Measurements from ENCODE around the gene FAM47E. TPM values are rescaled to one million over a fixed set of nuclear protein-coding genes. Genes with fewer than 3 reads are reported as not detected.

FAM47E gene, protein sequence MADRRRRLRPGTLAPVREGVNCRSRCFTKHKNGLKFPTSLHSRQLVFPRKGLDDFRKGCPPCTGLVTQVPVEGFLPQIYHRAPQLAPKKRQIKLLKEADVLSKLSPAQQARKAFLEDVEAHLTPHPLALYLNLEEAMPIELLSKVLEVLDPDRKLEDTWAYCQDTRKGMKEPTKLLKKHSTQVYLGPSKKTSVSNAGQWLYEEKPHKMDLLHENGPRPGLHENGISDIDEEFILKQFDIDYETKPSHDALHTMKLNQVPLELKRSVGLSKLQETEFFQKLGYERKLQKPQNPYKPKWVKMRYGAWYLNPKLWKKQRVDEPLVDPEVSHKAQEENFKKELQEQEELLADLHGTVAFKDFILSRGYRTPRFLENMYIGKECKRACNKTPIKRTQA
- total RNA-seq = under 1 TPM in 1 of 2 experiments, not detected in 1; 0.17 TPM

DNA sequence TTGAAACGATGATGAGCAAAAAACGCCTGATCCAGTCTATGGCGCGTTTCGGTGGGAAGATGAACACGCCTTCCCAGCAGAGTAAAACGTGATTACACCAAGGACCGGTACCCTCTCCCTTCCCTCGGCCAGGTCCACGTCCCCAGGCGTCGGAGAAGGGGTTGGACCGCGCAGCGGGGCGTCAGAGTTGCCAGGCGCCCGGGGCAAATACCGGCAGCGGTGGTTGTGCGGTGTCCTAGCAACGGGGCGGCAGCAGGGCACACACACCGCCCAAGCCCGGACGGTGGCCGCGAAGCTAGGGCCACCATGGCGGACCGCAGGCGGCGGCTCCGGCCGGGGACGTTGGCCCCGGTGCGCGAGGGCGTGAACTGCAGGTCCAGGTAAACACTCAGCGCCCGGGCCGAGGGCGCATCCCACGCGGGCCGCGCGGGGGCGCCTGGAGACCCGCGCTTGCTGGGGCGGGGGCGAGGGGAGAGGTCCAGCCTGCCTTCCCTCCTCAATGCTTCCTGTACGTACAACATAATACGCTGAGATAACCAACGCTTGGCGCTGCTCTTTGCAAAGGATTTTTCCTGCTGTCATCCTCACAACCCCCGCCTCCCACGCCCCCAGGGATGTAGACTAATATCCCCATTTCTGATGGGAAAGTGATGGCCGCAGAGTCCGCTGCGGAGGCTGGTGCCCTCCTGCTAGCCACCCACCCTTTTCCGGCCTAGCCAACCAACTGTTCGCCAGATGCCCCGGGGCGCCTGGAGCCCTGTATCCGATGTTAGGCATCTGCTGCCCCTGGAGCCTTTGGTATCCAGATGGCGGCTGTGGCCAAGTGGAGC is at the start of gene FAM47E:
Gene FAM47E, plus strand, starts transcription at position 281 of the 830 bp plus-strand sequence. Its CDS starts 26 bp downstream, at position 307.
- peak within 1 kb of the TSS; percentile 52 for H3K4me3 Mint-ChIP-seq
- H3K27ac Mint-ChIP-seq = no peak within 1 kb of the TSS
- H3K36me3 Mint-ChIP-seq (ENCODE audit: low read depth) = no peaks in the 10 kb centered on the region
- peaks cover 8% of the 10 kb centered on the region for H3K4me1 Mint-ChIP-seq
- peak; percentile 26 for DNase-seq
- peaks cover 66% of the 10 kb centered on the region for H3K27me3 Mint-ChIP-seq
- H3K9me3 Mint-ChIP-seq = no peaks in the 10 kb centered on the region
- ChIA-PET CTCF (interaction anchor here (1.3 kb wide), 1 partner anchor 10 kb away, joined by 3 read pairs; no protein-coding TSS in a partner anchor), POLR2A (no interaction called here)

DNA sequence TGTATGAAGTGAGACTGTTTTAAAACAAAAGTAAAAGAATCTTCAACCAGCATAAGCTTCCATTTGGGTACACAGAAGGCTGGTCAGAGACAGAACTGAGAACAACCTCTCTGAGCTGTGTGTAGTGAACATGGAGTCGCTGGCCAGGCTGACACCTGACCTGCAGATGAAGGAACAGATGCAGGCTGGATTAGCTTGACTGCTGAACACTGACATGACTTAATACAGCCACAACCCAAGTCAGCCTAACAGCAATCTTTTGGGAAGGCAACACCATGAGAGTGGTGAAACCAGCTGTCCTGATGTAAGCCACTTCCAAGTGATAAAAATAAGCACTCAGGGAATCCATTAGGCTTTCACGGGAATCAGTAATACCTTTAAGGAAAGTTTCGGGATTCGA is 48.0 kb upstream of the FAM47E start:
- ChIA-PET CTCF (interaction anchor here (1.1 to 1.5 kb wide), 3 partner anchors 14 to 24 kb away, joined by 3 to 7 read pairs (median 3); no protein-coding TSS in a partner anchor), POLR2A (no interaction called here)
- H3K9me3 Mint-ChIP-seq = no peaks in the 10 kb centered on the region
- peaks cover 25% of the 10 kb centered on the region for H3K4me1 Mint-ChIP-seq
- H3K27me3 Mint-ChIP-seq = no peaks in the 10 kb centered on the region
- H3K4me3 Mint-ChIP-seq = no peak overlapping the region
- no peak overlapping the region for H3K27ac Mint-ChIP-seq
- no peak for DNase-seq
- H3K36me3 Mint-ChIP-seq (ENCODE audit: low read depth) = peaks cover 2% of the 10 kb centered on the region

DNA sequence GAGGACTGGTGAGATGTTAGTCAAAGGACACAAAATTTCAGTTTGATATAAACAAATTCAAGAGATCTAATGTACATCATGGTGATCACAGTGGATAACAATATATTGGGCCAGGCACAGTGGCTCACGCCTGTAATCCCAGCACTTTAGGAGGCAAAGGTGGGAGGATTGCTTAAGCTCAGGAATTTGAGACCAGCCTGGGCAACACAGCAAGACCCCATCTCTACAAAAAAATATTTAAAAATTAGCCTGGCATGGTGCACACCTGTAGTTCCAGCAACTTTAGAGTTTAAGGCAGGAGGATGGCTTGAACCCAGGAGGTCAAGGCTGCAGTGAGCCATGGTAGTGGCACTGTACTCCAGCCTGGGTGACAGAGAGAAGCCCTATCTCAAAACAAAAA is 46.6 kb upstream of the FAM47E start:
- H3K9me3 Mint-ChIP-seq = no peaks in the 10 kb centered on the region
- ChIA-PET POLR2A (no interaction called here), CTCF (no interaction called here)
- H3K36me3 Mint-ChIP-seq (ENCODE audit: low read depth) = peaks cover 1% of the 10 kb centered on the region
- no peaks in the 10 kb centered on the region for H3K27me3 Mint-ChIP-seq
- DNase-seq = no peak
- H3K4me1 Mint-ChIP-seq = peaks cover 13% of the 10 kb centered on the region
- no peak overlapping the region for H3K4me3 Mint-ChIP-seq
- H3K27ac Mint-ChIP-seq = no peak overlapping the region

DNA sequence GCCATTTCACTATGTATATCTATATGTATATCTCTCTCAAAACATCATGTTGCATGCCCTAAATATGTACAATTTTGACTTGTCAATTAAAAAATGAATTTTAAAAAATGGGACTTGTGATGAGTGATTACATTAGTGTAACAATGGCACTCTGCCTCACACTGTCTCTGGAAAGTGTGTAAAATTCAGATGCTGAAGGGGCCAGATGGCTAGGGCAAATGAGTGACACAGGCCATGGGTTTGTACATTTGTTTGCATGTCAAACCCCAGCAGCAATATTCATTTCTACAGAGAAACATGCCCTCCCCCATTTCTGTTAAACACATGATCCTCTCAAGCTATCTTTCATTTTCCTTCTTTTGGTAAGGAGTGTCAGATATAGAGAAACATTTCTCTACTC is 46.0 kb upstream of the FAM47E start:
- Mint-ChIP-seq H3K27ac (no peak overlapping the region), H3K36me3 (ENCODE audit: low read depth) (peaks cover 1% of the 10 kb centered on the region), H3K4me3 (no peak overlapping the region), H3K27me3 (no peaks in the 10 kb centered on the region), H3K4me1 (peaks cover 10% of the 10 kb centered on the region), H3K9me3 (no peaks in the 10 kb centered on the region)
- no peak for DNase-seq
- POLR2A ChIA-PET = no interaction called here
- CTCF ChIA-PET = interaction anchor here (0.6 kb wide), 1 partner anchor 336 kb away, joined by 3 read pairs; no protein-coding TSS in a partner anchor

DNA sequence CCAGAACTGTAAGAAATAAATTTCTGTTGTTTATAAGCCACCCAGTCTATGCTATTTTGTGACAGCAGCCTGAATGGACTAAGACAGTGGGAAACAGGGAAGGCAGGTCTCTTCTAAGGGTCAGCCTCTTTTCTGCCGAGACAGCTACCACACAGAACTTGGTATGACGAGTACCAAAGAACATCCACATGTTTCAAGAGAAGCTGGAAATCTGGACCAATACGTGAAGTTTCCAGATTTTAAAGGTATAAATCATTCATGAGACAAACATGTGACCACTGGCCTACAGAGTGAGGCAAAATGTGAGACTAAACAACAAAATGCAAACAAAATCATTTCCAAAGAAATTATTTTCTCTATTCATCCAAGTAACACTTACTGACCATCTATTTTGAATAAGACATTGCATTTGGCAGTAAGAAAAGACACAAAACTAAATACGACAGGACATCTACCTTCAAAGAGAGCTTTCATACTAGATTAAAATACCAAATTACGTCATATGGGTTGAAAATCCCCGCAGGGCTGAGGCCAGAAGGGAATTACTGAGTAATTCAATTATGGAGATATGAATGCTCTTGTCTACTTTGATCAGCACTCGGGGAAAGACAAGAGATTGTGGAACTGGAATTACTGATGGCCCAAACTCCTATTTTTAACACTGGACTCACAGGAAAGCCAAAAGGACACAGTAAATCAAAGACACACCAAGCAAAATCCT is 45.1 kb upstream of the FAM47E start:
- no peaks in the 10 kb centered on the region for H3K9me3 Mint-ChIP-seq
- no peaks in the 10 kb centered on the region for H3K27me3 Mint-ChIP-seq
- POLR2A ChIA-PET = no interaction called here
- CTCF ChIA-PET = no interaction called here
- DNase-seq = no peak
- peaks cover 8% of the 10 kb centered on the region for H3K4me1 Mint-ChIP-seq
- H3K27ac Mint-ChIP-seq = no peak overlapping the region
- H3K4me3 Mint-ChIP-seq = no peak overlapping the region
- peaks cover 1% of the 10 kb centered on the region for H3K36me3 Mint-ChIP-seq (ENCODE audit: low read depth)

DNA sequence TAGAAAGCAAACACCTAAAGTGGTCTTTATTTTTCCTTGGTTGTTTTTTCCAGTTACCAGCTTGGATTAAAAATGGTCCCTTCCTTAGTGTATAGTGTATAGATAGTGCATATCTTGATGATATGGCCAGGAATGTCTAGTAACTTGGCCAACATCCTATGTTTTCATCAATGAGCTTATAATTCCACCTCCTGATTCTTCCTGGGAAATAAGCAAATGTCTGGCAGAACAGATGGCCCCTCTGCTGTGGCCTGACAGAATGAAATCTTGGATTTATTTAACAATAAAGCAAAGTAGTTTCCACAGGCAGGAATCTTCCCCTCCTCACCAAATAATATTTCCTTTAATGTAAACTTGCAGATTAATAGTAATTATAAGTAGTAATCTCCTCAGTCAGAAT is 44.0 kb upstream of the FAM47E start:
- Mint-ChIP-seq H3K4me3 (no peak overlapping the region), H3K36me3 (ENCODE audit: low read depth) (peaks cover 1% of the 10 kb centered on the region), H3K4me1 (peaks cover 17% of the 10 kb centered on the region), H3K9me3 (no peaks in the 10 kb centered on the region), H3K27ac (no peak overlapping the region), H3K27me3 (no peaks in the 10 kb centered on the region)
- CTCF ChIA-PET = no interaction called here
- POLR2A ChIA-PET = no interaction called here
- no peak for DNase-seq

DNA sequence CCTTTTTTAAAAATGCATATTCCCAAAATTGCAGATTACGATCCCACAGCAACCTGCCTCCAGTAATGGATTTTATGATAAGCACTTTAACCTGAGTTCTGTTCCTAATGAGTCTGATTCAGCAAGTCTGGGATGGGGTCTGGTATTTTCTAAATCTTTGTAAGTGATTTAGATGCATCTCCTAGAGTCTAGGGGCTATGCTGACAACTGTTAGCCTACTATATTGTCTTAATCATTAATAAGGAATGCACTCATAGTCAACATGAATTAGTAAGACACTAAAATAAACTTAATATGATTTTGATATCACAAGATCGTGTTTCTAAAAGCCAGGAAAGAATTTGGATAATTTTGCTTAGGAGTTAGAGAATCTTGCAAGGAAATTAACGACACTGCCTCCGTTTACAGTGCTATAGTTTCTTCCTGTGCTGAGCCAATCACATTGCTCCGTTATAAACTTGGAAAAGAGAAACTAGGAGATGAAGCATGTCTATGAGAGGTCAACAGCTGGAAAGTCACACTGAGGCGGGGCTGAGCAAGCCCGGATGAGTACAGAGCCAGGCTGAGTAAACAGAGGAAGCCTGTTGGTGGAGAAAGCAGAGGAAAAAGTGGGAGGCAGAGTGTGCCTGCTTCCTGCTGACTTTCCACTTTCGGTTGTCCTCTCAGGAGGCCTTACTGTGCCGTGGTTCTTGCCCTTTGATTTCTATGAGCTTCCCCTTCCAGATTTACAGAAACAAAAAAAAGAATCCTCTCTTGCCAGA is 43.3 kb upstream of the FAM47E start:
- DNase-seq = no peak
- peaks cover 23% of the 10 kb centered on the region for H3K4me1 Mint-ChIP-seq
- no peaks in the 10 kb centered on the region for H3K27me3 Mint-ChIP-seq
- CTCF ChIA-PET = no interaction called here
- H3K36me3 Mint-ChIP-seq (ENCODE audit: low read depth) = peaks cover 1% of the 10 kb centered on the region
- H3K27ac Mint-ChIP-seq = no peak overlapping the region
- no peak overlapping the region for H3K4me3 Mint-ChIP-seq
- no peaks in the 10 kb centered on the region for H3K9me3 Mint-ChIP-seq
- POLR2A ChIA-PET = no interaction called here

DNA sequence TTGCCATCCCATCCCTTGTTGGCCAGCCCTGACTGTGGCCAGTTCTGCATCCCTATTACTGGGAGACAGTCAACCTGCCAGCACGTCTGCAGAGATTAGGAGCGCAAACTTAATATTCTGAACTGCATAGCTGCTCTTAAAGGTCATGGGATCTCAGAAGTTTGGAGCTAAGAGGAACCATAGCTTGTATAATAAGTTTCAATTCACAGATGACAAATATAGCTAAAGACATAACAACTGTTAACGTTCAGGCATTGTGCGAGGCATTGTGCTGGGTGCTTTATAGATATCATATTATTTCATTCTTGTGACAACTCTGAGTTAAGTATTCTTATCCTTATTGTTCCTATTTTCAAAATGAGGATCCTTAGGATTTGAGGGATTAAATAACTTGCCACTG is 41.6 kb upstream of the FAM47E start:
- Mint-ChIP-seq H3K36me3 (ENCODE audit: low read depth) (peaks cover 1% of the 10 kb centered on the region), H3K4me3 (no peak overlapping the region), H3K4me1 (peaks cover 33% of the 10 kb centered on the region), H3K27ac (no peak overlapping the region), H3K27me3 (no peaks in the 10 kb centered on the region), H3K9me3 (no peaks in the 10 kb centered on the region)
- no peak for DNase-seq
- CTCF ChIA-PET = interaction anchor here (1.9 kb wide), 1 partner anchor 11 kb away, joined by 4 read pairs; no protein-coding TSS in a partner anchor
- POLR2A ChIA-PET = no interaction called here

DNA sequence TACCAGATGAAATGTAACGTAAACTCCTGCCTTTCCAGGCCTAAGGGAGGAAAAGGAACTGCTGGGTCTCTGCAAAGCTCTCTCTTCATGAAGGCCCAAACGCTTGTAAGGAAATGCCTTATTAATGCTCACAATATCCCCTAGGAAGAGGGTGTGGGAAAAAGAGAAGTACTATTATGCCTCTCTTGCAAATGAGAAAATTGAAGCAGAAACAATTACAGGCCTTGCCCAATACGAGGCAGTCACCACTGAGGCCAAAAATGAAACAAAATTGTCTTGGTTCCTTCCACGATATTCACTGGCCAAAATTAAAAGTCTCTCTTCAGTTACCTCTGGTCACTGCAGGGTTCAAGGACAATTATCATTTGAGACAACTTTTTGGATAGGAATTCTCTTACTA is 41.1 kb upstream of the FAM47E start:
- Mint-ChIP-seq H3K4me1 (peaks cover 36% of the 10 kb centered on the region), H3K27me3 (no peaks in the 10 kb centered on the region), H3K4me3 (no peak overlapping the region), H3K36me3 (ENCODE audit: low read depth) (peaks cover 1% of the 10 kb centered on the region), H3K27ac (no peak overlapping the region), H3K9me3 (no peaks in the 10 kb centered on the region)
- ChIA-PET CTCF (interaction anchor here (1.9 kb wide), 1 partner anchor 11 kb away, joined by 4 read pairs; no protein-coding TSS in a partner anchor), POLR2A (no interaction called here)
- DNase-seq = no peak

DNA sequence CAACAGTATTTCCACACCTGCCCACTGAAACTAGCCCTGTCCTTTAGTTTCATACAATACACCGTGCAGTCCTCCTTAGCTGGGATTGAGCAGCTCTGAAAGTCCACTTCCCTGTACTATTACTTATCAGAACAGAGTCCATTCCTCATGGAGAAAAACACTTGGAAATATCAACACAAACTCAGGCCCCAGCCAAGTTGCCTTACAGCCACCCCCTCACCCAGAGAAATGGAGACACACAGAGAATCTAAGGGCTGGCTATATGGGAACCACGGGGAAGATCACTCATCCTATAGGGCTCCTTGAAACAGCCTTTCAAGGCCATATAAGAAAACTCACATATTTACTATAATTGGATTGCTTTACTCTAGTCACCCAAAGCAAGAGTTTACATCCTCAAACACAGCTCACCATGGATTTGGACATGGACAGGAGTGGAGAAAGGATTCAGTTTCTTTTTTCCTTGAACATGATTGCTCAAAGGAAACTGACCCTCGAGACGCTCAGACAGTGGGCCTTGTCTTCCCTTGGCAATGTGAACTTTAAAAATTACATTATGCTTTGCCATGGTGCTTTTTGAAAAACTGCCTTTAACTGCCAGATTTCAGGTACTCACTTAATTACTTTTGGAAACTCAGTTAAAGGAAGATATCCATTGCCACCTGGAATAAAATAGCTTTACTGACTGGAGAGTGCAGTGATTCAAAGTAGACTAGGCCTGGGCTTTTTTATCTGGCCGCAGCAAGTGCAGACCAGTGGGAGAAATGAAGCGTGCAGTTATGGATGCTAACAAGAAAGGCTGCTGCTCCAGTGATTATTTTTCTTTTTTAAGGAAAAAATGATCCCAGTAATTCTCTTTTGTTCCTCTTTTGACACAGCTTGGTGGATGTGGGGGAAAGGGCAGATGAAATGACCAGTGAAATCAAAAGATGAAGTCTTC is 39.5 kb upstream of the FAM47E start:
- H3K27ac Mint-ChIP-seq = peak overlapping the region; percentile 93
- peak overlapping the region; percentile 81 for H3K4me3 Mint-ChIP-seq
- CTCF ChIA-PET = interaction anchor here (0.9 to 1.4 kb wide), 3 partner anchors 12 to 31 kb away, joined by 3 to 4 read pairs (median 3); no protein-coding TSS in a partner anchor
- H3K9me3 Mint-ChIP-seq = no peaks in the 10 kb centered on the region
- H3K27me3 Mint-ChIP-seq = no peaks in the 10 kb centered on the region
- POLR2A ChIA-PET = no interaction called here
- no peak for DNase-seq
- H3K4me1 Mint-ChIP-seq = peaks cover 35% of the 10 kb centered on the region
- H3K36me3 Mint-ChIP-seq (ENCODE audit: low read depth) = peaks cover 1% of the 10 kb centered on the region

DNA sequence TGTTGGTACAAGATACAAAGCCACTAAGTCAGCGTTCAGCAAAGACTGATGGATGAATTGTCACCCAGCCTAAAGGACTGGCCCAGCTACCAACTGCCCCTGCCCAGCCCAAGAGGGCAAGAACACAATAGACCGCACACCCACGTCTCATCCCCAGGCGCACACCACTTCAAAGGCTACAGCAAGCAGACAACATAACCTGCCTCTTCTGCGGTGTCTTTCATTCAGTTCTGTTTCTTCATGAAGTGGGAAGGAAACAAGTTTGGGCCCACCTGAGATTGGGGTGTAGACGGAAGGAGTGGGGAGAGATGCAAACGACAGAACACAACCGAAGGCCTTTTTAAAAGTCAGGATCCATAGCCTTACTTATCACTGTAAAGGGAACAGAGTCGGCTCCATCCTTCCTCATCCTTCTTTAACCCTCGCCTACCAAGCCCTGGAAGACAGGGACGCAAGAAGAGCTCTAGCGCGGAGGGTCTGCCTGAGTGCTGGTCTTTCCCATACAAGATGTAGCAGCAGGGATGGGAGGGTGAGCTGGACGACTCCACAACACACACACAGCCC is 38.6 kb upstream of the FAM47E start:
- H3K4me1 Mint-ChIP-seq = peaks cover 35% of the 10 kb centered on the region
- POLR2A ChIA-PET = no interaction called here
- peak overlapping the region; percentile 81 for H3K4me3 Mint-ChIP-seq
- CTCF ChIA-PET = interaction anchor here (0.6 to 1.0 kb wide), 3 partner anchors 22 to 292 kb away, joined by 3 read pairs; no protein-coding TSS in a partner anchor
- DNase-seq = peak; percentile 64
- H3K9me3 Mint-ChIP-seq = no peaks in the 10 kb centered on the region
- H3K36me3 Mint-ChIP-seq (ENCODE audit: low read depth) = peaks cover 1% of the 10 kb centered on the region
- peak overlapping the region; percentile 93 for H3K27ac Mint-ChIP-seq
- H3K27me3 Mint-ChIP-seq = no peaks in the 10 kb centered on the region

All from activated CD4-positive, alpha-beta T cell treated with anti-CD3 and anti-CD28 coated beads, Interleukin-2, amount 10 ng/mL, durations not matched to agents 7 days and 5 days (primary cell).